ENCODE results near the gene GABRG3.

DNA sequence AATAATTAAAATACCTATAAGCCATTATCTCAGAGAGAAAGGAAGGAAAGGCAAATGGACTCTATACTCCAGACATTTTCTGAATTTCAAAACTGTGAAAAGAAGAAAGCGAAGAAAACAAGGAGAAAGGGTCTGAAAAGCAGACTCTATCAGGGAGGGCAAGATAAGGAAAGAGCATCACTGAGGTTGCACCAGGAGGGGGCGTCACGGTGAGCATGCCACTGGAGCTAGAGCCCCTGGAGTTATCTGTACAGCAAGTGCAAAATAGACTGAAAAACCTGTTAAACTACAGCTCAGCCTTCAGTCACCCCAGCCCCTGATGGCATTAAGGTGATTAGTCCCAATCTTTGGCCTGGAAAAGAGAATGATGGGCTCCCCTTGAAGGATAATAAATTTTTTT lies 514.3 kb downstream of the GABRG3 start:
- TF ChIP-seq, protein P1, sequence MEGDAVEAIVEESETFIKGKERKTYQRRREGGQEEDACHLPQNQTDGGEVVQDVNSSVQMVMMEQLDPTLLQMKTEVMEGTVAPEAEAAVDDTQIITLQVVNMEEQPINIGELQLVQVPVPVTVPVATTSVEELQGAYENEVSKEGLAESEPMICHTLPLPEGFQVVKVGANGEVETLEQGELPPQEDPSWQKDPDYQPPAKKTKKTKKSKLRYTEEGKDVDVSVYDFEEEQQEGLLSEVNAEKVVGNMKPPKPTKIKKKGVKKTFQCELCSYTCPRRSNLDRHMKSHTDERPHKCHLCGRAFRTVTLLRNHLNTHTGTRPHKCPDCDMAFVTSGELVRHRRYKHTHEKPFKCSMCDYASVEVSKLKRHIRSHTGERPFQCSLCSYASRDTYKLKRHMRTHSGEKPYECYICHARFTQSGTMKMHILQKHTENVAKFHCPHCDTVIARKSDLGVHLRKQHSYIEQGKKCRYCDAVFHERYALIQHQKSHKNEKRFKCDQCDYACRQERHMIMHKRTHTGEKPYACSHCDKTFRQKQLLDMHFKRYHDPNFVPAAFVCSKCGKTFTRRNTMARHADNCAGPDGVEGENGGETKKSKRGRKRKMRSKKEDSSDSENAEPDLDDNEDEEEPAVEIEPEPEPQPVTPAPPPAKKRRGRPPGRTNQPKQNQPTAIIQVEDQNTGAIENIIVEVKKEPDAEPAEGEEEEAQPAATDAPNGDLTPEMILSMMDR (IDR thresholded peaks at IDR 0.05; ENCODE audit: low read depth, low read length, missing input control) = no peak
- TF ChIP-seq, protein P2, sequence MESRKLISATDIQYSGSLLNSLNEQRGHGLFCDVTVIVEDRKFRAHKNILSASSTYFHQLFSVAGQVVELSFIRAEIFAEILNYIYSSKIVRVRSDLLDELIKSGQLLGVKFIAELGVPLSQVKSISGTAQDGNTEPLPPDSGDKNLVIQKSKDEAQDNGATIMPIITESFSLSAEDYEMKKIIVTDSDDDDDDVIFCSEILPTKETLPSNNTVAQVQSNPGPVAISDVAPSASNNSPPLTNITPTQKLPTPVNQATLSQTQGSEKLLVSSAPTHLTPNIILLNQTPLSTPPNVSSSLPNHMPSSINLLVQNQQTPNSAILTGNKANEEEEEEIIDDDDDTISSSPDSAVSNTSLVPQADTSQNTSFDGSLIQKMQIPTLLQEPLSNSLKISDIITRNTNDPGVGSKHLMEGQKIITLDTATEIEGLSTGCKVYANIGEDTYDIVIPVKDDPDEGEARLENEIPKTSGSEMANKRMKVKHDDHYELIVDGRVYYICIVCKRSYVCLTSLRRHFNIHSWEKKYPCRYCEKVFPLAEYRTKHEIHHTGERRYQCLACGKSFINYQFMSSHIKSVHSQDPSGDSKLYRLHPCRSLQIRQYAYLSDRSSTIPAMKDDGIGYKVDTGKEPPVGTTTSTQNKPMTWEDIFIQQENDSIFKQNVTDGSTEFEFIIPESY (IDR thresholded peaks at IDR 0.05) = no peak
- TF ChIP-seq SP1 (IDR thresholded peaks at IDR 0.05) (no peak), JUND (IDR thresholded peaks at IDR 0.05) (no peak), RXRA (IDR thresholded peaks at IDR 0.05) (no peak), YY1 (IDR thresholded peaks at IDR 0.05) (no peak), GABPA (IDR thresholded peaks at IDR 0.05 in 1 of 2, conservative IDR thresholded peaks at IDR 0.05 in 1 of 2) (no peak), EGR1 (IDR thresholded peaks at IDR 0.05; ENCODE audit: low read depth in 2 of 2) (no peak), TAF1 (conservative IDR thresholded peaks at IDR 0.05) (no peak), RAD21 (IDR thresholded peaks at IDR 0.05) (no peak)
- TF ChIP-seq, protein P3, sequence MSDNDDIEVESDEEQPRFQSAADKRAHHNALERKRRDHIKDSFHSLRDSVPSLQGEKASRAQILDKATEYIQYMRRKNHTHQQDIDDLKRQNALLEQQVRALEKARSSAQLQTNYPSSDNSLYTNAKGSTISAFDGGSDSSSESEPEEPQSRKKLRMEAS (IDR thresholded peaks at IDR 0.05) = no peak
- TF ChIP-seq, protein P4, sequence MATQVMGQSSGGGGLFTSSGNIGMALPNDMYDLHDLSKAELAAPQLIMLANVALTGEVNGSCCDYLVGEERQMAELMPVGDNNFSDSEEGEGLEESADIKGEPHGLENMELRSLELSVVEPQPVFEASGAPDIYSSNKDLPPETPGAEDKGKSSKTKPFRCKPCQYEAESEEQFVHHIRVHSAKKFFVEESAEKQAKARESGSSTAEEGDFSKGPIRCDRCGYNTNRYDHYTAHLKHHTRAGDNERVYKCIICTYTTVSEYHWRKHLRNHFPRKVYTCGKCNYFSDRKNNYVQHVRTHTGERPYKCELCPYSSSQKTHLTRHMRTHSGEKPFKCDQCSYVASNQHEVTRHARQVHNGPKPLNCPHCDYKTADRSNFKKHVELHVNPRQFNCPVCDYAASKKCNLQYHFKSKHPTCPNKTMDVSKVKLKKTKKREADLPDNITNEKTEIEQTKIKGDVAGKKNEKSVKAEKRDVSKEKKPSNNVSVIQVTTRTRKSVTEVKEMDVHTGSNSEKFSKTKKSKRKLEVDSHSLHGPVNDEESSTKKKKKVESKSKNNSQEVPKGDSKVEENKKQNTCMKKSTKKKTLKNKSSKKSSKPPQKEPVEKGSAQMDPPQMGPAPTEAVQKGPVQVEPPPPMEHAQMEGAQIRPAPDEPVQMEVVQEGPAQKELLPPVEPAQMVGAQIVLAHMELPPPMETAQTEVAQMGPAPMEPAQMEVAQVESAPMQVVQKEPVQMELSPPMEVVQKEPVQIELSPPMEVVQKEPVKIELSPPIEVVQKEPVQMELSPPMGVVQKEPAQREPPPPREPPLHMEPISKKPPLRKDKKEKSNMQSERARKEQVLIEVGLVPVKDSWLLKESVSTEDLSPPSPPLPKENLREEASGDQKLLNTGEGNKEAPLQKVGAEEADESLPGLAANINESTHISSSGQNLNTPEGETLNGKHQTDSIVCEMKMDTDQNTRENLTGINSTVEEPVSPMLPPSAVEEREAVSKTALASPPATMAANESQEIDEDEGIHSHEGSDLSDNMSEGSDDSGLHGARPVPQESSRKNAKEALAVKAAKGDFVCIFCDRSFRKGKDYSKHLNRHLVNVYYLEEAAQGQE (IDR thresholded peaks at IDR 0.05) = no peak

Data from liver (tissue), 3 donors.